GM10266 (cell line): Measurements from ENCODE around the gene CLEC4G.
"Not testable (repeated sequence)": the region's sequence is repeated elsewhere in the genome, so short reads cannot be mapped to it uniquely, and the experiment has no call there.

ENCODE experiments used
- DNase-seq: peaks from one replicate; pipeline ENCODE4 v3.0.0; 2012; ENCODE audit errors: extremely low spot score
- TF ChIP-seq, protein P1 (sequence below): IDR thresholded peaks from 2 replicates; pipeline ENCODE4 v1.5.1; 2012; ENCODE audit warnings: mild to moderate bottlenecking, low read depth; ENCODE audit not compliant: control insufficient read depth, insufficient read depth; ENCODE audit errors: missing control alignments

Gene CLEC4G

DNA sequence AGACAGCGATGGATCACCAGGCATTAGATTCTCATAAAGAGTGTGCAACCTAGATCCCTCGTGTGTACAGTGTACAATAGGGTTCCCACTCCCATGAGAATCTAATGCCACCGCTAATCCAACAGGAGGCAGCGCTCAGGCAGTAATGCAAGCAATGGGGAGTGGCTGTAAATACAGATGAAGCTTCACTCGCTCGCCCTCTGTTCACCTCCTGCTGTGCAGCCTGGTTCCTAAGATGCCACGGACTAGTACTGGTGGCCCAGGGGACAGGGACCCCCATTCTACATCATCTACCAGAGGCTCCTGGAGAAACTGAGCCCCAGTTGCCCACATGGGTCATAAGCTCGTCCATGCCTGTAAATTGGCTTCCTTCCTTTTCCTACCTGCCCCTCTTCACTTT is 39.2 kb upstream of the CLEC4G start:
- TF ChIP-seq, protein P1, sequence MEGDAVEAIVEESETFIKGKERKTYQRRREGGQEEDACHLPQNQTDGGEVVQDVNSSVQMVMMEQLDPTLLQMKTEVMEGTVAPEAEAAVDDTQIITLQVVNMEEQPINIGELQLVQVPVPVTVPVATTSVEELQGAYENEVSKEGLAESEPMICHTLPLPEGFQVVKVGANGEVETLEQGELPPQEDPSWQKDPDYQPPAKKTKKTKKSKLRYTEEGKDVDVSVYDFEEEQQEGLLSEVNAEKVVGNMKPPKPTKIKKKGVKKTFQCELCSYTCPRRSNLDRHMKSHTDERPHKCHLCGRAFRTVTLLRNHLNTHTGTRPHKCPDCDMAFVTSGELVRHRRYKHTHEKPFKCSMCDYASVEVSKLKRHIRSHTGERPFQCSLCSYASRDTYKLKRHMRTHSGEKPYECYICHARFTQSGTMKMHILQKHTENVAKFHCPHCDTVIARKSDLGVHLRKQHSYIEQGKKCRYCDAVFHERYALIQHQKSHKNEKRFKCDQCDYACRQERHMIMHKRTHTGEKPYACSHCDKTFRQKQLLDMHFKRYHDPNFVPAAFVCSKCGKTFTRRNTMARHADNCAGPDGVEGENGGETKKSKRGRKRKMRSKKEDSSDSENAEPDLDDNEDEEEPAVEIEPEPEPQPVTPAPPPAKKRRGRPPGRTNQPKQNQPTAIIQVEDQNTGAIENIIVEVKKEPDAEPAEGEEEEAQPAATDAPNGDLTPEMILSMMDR: no peak
- DNase-seq: no peak

DNA sequence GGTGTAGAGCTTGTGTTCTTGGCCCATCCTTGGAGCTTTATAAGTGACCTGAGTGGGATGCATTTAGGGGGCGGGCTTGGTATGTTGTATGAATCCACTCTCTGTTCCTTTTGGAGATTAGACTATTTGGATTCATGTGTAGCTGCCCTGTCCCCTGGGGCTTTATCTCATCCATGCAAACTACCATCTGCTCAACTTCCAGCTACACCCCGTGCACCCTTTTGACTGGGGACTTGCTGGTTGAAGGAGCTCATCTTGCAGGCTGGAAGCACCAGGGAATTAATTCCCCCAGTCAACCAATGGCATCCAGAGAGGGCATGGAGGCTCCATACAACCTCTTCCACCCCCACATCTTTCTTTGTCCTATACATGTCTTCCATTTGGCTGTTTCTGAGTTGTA is 37.3 kb upstream of the CLEC4G start:
- DNase-seq: no peak
- TF ChIP-seq, protein P1: no peak

DNA sequence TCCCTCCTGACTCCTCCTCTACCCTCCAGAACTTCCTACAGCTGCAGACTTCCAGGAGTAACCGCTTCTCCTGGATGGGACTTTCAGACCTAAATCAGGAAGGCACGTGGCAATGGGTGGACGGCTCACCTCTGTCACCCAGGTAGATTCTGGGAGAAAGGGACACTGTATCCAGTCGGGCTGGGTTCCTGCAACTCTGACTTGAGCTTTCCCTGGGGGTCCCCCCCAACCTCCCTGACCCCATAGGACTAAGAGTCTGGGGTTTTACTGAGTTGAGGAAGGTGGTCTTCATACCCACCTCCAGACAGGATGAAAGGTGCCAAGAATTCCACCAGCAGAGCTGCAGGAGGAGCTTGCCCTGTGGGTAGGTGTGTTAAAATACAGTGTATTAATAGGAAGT is 35.6 kb upstream of the CLEC4G start:
- no peak for DNase-seq
- TF ChIP-seq, protein P1: no peak

DNA sequence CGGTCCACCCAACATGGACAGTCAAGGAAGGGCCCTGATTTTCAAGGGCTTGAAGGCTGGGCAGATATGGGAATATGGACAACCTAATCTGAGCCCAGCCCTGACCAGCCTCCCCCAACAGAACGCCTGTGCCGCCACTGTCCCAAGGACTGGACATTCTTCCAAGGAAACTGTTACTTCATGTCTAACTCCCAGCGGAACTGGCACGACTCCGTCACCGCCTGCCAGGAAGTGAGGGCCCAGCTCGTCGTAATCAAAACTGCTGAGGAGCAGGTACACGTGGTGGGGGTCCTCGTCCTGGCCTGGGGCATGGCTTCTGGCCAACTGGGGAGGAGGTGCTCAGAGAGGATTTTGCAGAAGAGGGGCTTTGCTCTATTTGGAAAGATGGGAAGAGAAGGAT is 34.6 kb upstream of the CLEC4G start:
- DNase-seq: no peak
- TF ChIP-seq, protein P1: no peak

DNA sequence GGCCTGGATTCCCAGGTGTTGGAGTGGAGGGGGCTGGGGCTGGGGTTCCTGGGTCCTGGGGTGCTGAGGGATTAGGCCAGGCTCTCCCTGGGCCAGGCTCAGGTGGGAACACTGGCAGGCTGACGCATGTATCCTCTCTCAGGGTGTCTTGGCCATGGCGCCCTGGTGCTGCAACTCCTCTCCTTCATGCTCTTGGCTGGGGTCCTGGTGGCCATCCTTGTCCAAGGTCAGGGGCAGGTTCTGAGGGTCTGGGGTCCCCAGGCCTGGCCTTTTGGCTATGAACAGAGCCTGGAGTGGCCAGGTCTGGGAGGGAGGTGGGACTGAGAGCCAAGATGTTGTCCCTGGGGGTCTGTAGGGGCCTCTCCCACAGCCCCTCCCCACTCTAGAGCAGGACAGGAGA is 33.1 kb upstream of the CLEC4G start:
- DNase-seq: not testable (repeated sequence)

DNA sequence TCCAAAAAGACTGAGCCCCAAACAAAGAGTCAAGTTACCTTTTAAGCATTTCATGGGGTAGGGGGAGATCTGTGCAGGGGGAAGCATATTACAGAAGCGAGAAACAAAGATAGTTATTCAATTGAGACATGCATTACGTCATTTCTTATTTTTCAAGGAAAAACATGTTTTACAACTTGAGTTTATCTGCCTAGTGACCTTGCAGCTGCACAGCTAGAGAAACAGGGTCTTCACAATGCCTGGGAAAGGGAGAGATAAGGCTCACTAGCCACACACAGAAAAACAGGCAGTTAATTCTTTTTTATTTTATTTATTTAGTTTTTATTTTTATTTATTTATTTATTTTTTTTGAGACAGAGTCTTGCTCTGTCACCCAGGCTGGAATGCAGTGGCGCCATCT is 32.2 kb upstream of the CLEC4G start:
- DNase-seq: not testable (repeated sequence)

DNA sequence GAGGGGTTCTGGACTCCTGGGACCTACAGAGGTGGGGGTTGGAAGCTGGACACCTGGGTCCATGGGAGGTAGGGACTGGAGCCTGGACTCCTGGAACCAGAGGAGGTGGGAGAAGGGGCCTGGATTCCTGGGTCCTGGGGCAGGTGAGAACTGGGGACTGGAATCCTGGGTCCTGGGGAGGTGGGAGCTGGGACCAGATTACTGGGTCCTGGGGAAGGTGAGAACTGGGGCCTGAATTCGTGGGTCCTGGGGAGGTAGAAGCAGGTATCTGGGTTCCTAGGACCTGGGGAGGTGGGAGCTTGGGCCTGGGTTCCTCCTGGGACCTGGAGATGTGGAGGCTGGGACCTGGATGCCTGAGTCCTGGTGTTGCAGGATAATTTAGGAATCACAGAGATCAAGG is 31.8 kb upstream of the CLEC4G start:
- DNase-seq: no peak
- TF ChIP-seq, protein P1: no peak

DNA sequence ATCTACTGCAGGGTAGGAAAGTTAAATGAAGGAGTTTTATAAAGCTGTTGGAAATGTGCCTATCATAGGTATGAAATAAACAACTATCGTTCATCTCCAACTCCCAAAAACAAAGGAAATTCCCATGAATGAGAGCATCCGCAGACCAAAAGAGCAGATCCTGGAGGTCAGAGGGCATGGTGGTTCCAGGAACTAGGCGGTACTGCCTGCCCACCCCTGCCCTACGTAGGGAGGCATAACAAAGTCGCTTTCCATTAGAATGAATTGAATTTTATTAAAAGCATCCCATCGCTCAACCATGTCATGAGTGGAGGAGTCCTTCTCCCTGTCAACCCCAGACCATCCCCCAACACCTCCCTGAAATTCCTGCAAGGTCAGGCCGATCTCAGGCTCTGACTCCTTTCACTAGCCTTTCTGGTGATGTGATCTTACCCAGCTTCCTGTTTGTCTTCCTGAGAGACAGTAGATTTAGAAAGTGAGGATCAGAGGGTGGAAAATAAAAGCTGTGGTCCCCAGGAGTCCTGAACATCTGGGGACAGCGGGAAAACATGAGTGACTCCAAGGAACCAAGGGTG is 30.9 kb upstream of the CLEC4G start, which contains the start of gene CLEC4M:
Gene CLEC4M (plus strand): TSS at position 525 of the 575 bp plus-strand sequence. CDS start 24 bp downstream, at position 549.
- TF ChIP-seq, protein P1: no peak
- no peak for DNase-seq
